Measurements from ENCODE around the gene FLCN.

The FLCN gene

DNA sequence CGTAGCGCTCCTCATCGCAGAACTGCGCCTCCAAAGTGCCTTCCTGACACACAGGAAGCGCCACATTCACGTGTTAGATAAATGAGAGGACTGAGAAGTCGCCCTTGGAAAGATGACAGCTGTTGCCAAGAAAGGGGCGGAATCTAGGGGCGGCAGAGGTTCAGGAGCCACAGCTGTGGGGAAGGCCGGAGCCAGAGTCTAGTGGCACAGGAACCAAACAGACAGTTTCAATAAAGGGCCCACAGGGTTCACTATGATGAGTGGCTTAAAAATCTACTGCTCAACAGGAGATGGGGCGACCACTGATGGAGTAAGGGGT, 4.7 kb downstream of the FLCN start:
- H3K4me3 ChIP-seq (ENCODE audit: low read depth, low read length), result no peak overlapping the region
- no peak for TF ChIP-seq MAX (IDR thresholded peaks at IDR 0.05; ENCODE audit: low read depth, low read length)
- TF ChIP-seq POLR2A (IDR thresholded peaks at IDR 0.05; ENCODE audit: extremely low read depth, insufficient read length), result no peak
- no peak for TF ChIP-seq CTCF (IDR thresholded peaks at IDR 0.05; ENCODE audit: low read depth, low read length)
- TF ChIP-seq MYC (IDR thresholded peaks at IDR 0.05; ENCODE audit: low read depth, low read length), result no peak
- no peak for DNase-seq (ENCODE audit: low read depth)

GRCh38 chr17:17231621-17232302, 5.2 kb downstream of the FLCN start:
- no peak for DNase-seq (ENCODE audit: low read depth)
- no peak overlapping the region for H3K4me3 ChIP-seq (ENCODE audit: low read depth, low read length)
- TF ChIP-seq MYC (IDR thresholded peaks at IDR 0.05; ENCODE audit: low read depth, low read length) (no peak), POLR2A (IDR thresholded peaks at IDR 0.05; ENCODE audit: extremely low read depth, insufficient read length) (no peak), CTCF (IDR thresholded peaks at IDR 0.05; ENCODE audit: low read depth, low read length) (no peak), MAX (IDR thresholded peaks at IDR 0.05; ENCODE audit: low read depth, low read length) (no peak)

DNA sequence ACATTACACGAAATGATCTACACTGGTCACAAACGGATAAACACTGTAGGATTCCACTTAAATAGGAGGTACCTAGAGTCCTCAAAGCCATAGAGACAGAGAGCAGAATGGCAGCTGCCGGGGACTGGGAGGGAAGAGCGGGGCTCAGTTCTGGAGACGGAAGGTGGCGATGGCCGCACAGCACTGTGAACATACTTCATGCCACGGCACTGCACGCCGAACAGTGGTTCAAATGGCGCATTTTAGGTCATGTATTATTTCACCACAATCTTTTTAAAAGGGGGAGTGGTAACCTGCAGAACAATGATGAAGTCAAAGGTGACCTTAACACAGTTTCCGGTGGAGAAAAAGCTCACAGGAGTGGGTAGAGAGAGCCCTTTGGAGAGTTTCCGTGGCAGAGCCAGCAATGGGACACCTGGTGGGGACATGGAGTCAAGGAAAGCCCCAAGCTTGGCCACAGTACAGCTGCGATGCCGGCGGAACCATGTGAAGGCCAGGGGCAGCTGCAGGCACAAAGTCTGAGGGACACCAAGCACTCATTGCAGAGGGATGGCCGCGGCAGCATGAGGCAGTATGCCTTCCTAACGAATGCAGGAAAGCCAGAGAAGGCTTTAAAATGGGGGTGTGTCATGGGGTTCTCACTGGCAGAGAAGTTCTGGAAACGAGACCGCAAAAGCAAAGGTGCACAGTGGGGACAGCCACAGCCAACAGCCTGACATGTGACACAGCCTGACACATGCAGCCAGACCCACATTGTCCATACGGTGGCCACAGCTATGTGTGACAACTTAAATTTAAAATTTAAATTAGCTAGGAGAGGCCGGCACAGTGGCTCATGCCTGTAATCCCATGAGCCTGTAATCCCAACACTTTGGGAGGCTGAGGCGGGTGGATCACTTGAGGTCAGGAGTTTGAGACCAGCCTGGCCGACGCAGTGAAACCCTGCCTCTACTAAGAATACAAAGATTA, 7.3 kb downstream of the FLCN start:
- no peak for TF ChIP-seq MYC (IDR thresholded peaks at IDR 0.05; ENCODE audit: low read depth, low read length)
- no peak for TF ChIP-seq CTCF (IDR thresholded peaks at IDR 0.05; ENCODE audit: low read depth, low read length)
- no peak for TF ChIP-seq POLR2A (IDR thresholded peaks at IDR 0.05; ENCODE audit: extremely low read depth, insufficient read length)
- no peak for TF ChIP-seq MAX (IDR thresholded peaks at IDR 0.05; ENCODE audit: low read depth, low read length)
- no peak overlapping the region for H3K4me3 ChIP-seq (ENCODE audit: low read depth, low read length)
- DNase-seq (ENCODE audit: low read depth), result no peak

DNA sequence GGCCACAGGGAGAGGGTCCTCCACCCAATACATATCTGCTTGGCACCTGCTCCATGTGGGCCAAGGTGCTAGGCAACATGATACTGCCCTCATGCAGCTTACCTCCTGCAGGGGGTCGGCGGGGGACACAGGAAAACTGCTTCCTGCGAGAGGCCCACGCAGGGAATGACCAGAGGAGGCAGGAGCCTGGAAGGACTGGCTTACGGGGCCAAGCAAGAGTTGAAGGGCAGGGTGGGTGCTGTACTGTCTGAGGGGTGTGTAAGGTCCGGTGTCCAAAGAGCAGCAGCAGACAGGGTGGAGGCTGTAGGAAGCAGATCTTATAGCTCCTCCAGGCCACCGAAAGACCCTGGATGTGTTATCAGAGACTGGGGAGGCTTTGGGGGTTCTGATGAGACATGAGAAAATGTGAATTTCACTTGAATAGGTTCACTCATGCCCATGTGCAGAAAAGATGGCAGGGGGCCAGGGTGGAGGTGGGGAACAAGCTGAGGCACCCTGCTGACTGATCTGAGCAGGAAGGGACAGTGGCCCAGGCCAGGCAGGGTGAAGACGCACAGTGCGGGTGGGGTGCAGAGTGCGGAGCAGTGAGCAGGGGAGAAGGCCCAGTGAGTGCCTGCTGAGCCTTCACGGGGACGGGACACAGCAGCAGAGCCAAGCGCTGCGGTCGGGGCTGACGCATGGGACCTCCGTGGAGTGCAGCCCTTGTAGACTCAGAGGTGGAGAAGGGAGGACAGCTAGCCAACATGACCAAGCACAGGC, 8.3 kb downstream of the FLCN start:
- no peak overlapping the region for H3K4me3 ChIP-seq (ENCODE audit: low read depth, low read length)
- no peak for DNase-seq (ENCODE audit: low read depth)
- TF ChIP-seq CTCF (IDR thresholded peaks at IDR 0.05; ENCODE audit: low read depth, low read length) (no peak), MYC (IDR thresholded peaks at IDR 0.05; ENCODE audit: low read depth, low read length) (no peak), POLR2A (IDR thresholded peaks at IDR 0.05; ENCODE audit: extremely low read depth, insufficient read length) (no peak), MAX (IDR thresholded peaks at IDR 0.05; ENCODE audit: low read depth, low read length) (no peak)

DNA sequence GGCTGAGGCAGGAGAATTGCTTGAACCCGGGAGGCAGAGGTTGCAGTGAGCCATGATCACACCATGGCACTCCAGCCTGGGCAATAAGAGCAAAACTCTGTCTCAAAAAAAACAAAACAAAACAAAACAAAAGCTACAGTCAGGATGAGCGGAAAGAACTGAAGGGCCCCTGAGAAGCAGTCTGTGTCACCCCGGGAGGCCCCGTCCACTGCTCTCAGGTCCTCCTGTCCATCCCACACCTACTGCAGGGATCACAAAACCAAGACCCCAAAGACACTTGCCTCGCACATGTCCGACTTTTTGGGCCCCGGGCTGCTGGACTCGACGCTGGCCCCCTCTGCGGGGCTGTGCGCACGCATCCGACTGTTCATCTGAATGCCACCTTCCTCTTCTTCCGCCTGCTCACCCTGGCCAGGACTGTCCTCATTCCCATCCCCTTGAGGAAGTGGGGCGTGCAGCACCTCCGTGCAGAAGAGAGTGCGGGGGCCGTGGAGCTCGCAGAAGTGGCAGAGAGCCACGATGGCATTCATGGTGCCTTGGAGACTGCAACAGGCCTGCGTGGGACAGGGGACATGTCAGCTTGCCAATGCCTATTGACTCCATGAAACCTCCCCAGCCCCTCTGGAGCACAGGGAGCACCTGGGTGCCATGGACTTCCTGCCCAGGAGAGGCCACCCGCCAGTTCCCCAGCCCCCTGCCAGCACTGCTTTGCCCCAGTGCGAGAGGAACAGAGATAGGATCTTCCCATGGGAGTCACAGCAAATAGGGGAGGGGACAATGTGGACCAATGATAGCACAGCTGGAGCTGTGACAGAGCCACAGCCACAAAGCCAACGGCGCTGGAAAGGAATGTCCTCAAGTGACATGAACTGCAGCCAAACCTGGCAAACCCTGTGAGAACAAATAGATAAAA, 9.1 kb downstream of the FLCN start:
- no peak for DNase-seq (ENCODE audit: low read depth)
- TF ChIP-seq MAX (IDR thresholded peaks at IDR 0.05; ENCODE audit: low read depth, low read length) (no peak), CTCF (IDR thresholded peaks at IDR 0.05; ENCODE audit: low read depth, low read length) (no peak), MYC (IDR thresholded peaks at IDR 0.05; ENCODE audit: low read depth, low read length) (no peak), POLR2A (IDR thresholded peaks at IDR 0.05; ENCODE audit: extremely low read depth, insufficient read length) (no peak)
- H3K4me3 ChIP-seq (ENCODE audit: low read depth, low read length), result no peak overlapping the region

Data from NB4 (cell line).